Measurements from ENCODE around the gene CDH23. TPM values are rescaled to one million over a fixed set of nuclear protein-coding genes. Genes with fewer than 3 reads are reported as not detected.

The CDH23 gene
- total RNA-seq, 1 experiment from 2014 or later = not detected

DNA sequence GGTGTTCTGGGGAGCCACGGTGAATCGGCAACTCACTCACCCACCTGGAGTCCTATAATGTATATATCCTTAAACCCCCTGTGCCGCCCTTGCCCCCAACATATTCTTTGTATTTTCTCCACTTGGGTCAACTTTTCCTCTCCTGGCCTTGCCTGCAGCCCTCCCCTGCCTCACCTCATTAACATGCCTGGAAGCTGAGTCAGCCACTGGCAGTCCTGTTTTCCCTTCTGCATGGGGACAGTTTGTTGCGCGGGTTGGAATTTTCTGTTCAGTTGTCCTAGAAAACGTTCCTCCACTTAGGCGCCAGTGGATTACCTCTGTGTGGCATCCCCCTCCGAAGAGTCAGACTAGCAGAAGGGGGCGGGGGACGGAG is 225.4 kb downstream of the CDH23 start:
- DNase-seq (ENCODE audit: low read depth) = peak; percentile 78

DNA sequence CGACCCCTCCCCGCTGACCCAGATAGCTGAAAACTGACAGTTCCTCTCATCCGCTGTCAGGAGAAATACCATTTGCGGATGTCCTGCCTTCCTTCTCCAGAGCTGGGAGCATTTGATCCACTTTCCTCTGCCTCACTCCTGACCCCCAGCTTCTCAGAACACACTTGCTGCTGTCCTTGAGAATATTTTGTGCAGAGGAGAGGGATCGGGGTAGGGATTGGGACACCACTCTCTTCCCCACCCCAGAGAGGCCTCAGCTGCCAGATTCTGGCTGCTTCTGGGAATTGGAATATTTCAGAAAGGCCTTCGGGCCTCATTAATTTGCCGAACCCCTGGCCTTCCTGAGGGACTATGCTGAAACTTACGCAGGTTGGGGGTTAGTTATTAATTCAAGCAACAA is 225.9 kb downstream of the CDH23 start:
- no peak for DNase-seq (ENCODE audit: low read depth)

- peak; percentile 37 for DNase-seq (ENCODE audit: low read depth)
Measured at GRCh38 chr10:71623098-71623985, 226.6 kb downstream of the CDH23 start.

GRCh38 chr10:71623986-71624291 is 227.2 kb downstream of the CDH23 start:
- no peak for DNase-seq (ENCODE audit: low read depth)

DNA sequence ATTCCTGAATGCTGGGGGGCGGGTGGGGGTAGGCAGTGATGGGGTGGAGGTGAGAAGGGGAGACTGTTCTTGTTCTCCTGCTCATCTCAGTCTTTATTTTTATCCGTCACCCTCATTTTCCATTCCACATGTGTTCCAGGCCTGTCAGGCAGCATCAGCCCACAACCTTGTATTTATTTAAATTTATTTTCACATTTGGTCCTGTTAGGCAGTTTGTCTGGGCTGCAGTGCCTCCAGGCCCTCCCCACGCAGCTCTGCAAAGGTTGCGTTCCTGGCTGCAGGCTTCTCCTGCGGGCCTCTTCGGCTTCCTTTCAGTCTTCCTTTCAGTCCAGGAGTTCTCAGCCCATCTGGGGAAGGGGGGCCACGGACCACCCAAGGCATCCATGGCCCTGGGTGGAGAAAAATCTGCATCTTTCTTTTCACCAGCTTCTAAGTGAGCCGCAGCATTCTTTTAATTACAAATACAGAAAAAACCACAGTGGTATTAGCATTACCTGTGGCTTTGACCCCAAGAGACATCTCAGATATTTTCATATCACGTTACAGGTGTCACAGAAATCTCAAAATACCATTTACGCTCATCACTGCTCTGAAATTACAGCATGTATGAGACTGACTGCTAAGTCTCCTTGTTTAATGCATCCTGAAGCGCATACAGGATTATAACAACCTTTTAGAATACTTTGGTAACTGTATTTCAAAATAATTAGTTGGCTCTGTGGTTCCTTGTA is 228.9 kb downstream of the CDH23 start:
- no peak for DNase-seq (ENCODE audit: low read depth)

DNA sequence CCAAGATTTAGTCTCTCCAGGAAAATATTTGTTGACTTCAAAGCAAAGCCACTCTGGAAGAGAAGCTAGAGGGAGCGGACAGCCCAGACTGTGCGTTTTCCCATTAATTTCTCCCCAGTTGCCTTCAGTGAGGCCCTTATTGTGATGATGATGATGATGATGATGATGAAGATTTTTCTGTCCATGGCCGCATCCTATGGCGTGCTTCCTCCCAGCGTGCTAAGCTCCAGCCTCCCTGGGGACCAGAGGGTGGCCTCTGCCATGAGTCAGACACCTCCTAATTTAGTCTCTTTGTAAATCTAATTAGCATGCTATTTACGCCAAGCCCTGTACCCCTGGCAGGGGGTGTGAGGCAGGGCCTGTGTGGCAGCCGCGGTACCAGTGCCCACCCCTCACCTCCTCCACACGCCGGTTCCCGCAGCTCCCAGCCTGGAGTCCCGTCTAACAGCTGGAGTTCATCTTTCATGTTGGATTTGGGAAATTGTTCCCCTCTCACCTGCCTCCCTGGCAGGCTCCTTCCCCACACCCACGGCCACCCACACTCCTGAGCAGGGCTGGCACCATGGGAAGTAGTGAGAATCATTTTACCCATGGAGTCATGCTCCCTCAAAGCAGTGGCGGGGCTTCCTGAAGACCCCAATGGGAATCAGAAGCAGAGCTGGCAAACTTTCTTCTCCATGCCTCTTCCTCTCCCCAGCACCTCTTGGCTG is 230.7 kb downstream of the CDH23 start:
- no peak for DNase-seq (ENCODE audit: low read depth)

- no peak for DNase-seq (ENCODE audit: low read depth)
Measured at GRCh38 chr10:71627956-71628355, 231.2 kb downstream of the CDH23 start.

DNA sequence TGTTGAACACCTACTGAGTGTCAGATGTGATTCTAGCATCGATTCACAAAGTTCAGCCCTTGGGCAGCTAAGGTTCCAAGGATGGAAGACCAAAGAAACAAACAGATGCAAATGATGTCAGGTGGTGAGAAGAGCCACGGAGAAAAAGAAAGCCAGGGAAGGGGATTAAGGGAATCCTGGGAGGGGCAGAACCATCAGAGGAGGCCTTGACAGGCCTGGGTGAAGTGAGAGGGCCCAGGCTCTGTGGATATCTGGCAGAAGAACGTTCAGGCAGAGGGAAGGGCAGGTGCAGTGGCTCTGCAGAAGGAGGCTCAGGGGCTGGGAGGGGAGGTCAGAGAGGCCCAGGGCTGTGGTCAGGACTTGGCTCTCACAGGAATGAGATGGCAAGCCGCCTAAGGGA is 232.4 kb downstream of the CDH23 start:
- peak; percentile 15 for DNase-seq (ENCODE audit: low read depth)

DNA sequence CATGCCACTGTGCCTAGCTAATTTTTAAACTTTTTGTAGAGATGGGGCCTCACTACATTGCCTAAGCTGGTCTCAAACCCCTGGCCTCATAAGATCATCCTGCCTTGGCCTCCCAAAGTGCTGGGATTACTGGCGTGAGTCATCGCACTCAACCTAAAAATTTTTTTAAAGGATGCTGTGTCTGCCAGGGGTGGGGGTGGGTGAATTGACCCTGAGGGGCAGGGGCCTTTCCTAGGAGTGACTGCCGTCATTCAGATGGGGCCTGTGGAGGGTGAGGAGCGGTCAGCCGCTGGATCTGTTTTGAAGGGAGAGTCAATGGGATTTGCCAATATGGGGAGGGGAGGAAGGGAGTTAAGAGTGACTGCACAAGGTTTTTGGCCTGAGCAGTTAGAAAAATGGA is 233.4 kb downstream of the CDH23 start:
- no peak for DNase-seq (ENCODE audit: low read depth)

GRCh38 chr10:71631007-71631861 is 234.5 kb downstream of the CDH23 start:
- peak; percentile 7 for DNase-seq (ENCODE audit: low read depth)

- DNase-seq (ENCODE audit: low read depth) = no peak
Measured at GRCh38 chr10:71632200-71632820, 235.6 kb downstream of the CDH23 start.

- no peak for DNase-seq (ENCODE audit: low read depth)
Measured at GRCh38 chr10:71632896-71633600, 236.3 kb downstream of the CDH23 start.

DNA sequence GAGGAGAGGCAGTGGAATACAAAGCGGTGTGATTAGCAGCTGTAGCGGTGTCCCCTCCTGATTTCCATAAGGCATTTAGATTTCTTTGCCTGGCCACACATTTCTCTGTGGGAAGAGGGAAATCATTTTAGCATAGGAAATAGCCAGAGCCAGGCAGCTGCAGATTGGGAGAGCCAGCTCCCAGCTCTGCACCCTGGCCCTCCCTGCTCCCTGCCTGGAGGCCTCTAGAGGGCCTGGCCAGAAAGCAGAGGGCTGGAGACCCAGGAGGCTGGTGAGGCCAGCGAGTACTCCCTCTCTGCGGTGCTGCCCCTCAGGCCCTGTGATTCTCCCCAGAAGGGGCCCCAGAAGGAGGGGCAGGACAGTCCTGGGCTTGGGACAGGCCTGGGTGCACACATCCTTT is 237.2 kb downstream of the CDH23 start:
- no peak for DNase-seq (ENCODE audit: low read depth)

DNA sequence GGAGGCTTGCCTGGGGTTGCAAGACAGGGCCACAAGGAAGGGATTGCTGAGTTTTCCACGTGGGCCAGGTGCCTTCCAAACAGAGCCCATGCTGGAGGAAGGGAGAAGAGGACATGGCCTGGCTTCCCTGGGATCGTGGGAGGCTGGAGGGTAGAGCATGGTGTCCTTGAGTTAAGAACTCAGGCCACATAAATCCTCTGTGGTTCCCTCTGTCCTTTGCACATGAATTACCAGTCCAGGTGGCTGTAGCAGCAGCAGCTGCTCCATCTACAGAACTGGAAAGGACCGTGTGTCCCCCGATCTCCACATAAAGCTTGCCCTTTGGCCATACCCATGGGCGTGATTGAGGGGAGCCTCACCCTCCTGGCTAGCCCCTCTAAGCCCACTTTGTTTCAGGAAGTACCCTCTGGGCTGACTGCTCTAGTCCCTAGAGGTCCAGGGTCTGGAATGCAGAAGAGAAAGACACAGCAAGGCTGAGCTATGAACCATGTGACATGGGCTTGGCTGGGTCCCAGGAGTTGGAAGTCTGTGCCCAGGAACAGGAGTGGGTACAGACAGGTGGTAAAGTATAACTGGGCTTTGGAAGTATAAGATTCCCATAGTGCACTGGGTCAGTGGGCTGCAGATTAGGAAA is 237.9 kb downstream of the CDH23 start:
- no peak for DNase-seq (ENCODE audit: low read depth)

DNA sequence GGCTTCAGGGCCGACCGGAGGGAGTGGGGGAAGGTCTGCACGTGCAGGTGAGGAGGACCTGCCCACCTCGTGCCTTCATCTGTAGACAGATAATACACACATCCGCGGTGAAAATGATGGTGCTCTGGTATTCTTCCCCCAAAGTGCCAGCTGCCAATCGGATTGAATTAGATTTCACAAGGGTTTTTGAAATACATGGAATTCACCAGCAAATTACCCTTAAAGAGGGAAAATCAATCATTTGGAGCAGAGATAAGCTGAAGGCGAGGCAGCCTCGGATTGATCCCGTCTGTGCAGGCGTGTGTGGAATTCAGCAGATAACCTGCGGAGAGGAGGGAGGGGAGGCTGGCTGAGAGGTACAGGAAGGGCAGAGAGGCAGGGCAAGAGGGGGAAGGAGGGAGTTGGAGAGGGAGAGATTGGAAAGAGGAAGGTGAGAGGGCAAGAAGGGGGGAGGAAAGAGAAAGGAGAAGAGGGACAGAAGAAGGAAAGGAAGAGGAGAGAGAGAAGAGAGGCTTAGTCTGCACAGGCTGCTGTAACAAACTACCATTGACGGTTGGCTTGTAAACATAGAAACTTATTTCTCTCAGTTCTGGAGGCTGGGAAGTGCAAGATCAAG is 238.6 kb downstream of the CDH23 start:
- no peak for DNase-seq (ENCODE audit: low read depth)

DNA sequence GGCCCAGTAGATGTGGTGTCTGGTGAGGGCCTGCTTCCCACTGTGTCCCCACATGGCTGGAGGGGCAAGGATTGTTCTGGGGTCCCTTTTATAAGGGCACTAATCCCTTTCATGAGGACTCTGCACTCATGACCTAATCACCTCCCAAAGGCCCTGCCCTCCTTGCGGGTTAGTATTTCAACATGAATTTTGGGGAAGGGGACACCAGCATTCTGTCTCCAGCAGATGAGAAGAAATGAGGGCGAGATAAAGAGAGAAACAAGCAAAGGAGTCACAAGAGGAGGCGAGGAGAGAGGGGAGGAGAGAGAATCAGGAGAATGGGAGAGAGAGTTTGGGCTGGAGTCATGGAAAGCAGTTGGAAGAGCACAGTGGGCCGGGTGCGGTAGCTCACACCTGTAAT is 239.1 kb downstream of the CDH23 start:
- DNase-seq (ENCODE audit: low read depth) = no peak

GRCh38 chr10:71636588-71636987 is 239.9 kb downstream of the CDH23 start:
- no peak for DNase-seq (ENCODE audit: low read depth)

DNA sequence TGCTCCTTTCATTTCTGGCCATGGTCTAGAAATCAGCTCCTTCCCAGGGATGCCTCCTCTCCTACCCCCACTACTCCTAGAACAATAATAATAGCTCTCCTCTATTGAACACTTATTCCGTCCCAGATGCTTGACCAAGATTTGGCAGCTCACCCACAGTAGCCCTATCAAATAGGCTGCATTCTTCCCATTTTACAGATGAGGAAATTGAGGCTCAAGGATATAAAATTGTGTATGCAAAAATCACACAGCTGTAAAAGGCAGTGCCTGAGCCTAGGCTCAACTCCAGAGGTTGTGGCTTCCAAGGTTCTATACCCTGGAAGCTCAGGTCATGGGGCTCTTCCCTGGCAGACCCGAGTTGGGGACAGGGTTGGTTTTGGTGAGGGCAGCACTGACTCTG is 240.6 kb downstream of the CDH23 start:
- DNase-seq (ENCODE audit: low read depth) = no peak

DNA sequence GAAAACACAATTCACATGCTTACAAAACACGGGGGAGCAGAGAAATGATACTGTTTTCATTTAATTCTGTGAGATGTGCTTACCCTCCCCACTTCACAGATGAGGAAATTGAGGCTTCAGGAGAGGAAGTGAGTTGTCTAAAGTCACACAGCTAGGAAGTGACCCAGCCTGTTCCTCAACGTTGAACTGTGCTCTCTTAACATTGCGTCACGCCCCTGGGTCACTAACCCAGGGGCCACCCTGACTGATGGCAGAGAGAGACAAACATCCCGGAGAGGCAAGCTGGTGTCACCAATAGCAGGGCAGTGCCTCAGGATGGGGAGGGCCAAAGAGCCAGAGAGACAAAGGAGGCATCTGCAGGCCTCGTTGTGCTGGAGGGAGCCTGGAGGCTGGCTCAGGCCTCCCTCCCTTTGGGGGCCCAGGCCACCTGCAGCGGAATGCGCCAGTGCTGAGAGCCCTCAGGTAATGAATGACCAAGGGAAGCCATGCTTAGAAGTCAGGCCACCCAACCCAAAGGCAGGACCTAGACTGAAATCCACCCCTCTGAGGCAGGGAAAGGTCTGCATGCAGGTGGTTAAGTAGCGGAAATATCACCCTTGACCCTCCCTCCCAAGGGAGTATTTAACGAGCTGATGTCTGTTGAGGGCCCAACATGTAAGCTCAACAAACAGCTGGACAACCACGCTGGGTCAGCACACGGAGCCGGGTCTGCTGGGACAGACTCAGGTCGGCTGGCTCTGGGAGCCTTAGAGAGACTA is 241.5 kb downstream of the CDH23 start:
- DNase-seq (ENCODE audit: low read depth) = no peak

All from M059J (cell line).